Esophagus muscularis mucosa (tissue), 3 donors: Measurements from ENCODE around the gene STS.

Experiments used
- CTCF ChIP-seq, 3 experiments: fragments of 200-600 bp in 2 of 3; fragments of 450-650 bp in 1 of 3; sonication (generic) in 2 of 3; IDR thresholded peaks; one replicate each; pipeline ENCODE4 v1.5.1; 2017 to 2019; ENCODE audit warnings: antibody characterized with exemption in 3 of 3, mild to moderate bottlenecking in 2 of 3, moderate library complexity in 1 of 3
- POLR2A ChIP-seq: fragments of 450-650 bp; IDR thresholded peaks from one replicate; pipeline ENCODE4 v1.6.1; 2017; ENCODE audit warnings: antibody characterized with exemption, moderate library complexity, mild to moderate bottlenecking, low read depth
- POLR2AphosphoS5 ChIP-seq, 2 donors: sonication (generic); formaldehyde crosslinking; IDR thresholded peaks; one replicate each; pipeline ENCODE4 v1.6.1; 2017; ENCODE audit warnings: antibody characterized with exemption in 2 of 2

- no peak for TF ChIP-seq CTCF (IDR thresholded peaks at IDR 0.05)
- TF ChIP-seq POLR2AphosphoS5 (IDR thresholded peaks at IDR 0.05), result no peak
- no peak for TF ChIP-seq POLR2A
Measured at GRCh38 chrX:7143941-7144525, 3.5 kb upstream of the STS start.
